Ishikawa (cell line): ENCODE results near the gene PGLYRP2.

Experiments
- MAX ChIP-seq: IDR thresholded peaks from 2 replicates; pipeline ENCODE4 v1.6.1; 2012
- RAD21 ChIP-seq: IDR thresholded peaks from 2 replicates; pipeline ENCODE4 v1.6.1; 2012; ENCODE audit warnings: low read depth

DNA sequence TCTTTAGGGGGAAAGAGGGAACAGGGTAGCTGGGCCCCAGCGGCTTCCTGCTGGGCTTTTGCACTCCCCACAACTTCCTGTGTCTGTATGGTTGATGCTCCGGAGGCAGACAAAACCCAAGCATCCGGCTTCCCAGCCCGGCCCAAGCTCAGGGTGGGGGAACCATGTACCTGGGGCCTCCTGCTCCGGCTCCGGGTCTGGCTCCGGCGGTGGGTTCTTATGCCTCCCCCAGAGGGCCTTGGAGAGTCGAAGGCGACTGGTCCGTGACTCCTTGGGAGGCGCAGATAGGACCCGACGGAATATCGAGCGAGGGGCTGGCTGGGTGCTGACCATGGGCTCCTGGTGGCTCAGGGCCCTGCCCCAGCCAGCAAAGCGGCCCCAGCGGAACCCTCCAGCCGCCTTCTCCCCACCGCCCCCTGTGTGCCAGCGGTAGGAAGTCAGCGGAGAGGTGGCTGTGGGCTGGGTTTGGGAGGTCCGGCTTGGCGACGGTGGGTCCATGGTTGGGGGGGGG lies 15.4 kb downstream of the PGLYRP2 start:
- TF ChIP-seq MAX (no peak), RAD21 (no peak)
